ENCODE data around the gene PIP5KL1.

PIP5KL1 gene

DNA sequence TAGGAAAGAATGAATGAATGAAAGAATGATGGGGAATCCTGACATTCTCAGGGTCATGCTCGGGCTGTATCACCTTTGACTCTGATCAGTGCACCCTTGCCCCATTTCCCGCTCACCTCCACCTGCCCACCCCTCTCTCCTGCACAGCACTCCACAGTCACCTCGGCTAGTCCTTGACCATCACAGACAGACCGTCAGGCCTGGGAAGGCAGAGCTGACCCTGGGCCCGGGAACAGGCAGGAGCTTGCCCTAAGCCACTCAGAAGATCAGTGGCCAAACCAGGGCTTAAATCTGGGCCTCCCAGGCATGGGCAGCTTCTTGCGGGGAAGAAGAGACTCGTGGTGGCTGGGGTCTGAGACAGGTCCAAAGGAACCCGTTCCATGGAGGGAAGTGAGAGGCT, 34.8 kb downstream of the PIP5KL1 start:
- no peak overlapping the region for H3K4me3 ChIP-seq (replicated peaks; ENCODE audit: low read depth, low read length)
- TF ChIP-seq, protein P1, sequence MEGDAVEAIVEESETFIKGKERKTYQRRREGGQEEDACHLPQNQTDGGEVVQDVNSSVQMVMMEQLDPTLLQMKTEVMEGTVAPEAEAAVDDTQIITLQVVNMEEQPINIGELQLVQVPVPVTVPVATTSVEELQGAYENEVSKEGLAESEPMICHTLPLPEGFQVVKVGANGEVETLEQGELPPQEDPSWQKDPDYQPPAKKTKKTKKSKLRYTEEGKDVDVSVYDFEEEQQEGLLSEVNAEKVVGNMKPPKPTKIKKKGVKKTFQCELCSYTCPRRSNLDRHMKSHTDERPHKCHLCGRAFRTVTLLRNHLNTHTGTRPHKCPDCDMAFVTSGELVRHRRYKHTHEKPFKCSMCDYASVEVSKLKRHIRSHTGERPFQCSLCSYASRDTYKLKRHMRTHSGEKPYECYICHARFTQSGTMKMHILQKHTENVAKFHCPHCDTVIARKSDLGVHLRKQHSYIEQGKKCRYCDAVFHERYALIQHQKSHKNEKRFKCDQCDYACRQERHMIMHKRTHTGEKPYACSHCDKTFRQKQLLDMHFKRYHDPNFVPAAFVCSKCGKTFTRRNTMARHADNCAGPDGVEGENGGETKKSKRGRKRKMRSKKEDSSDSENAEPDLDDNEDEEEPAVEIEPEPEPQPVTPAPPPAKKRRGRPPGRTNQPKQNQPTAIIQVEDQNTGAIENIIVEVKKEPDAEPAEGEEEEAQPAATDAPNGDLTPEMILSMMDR (IDR thresholded peaks at IDR 0.05; ENCODE audit: low read depth, low read length, missing control alignments), result no peak
- no peak for DNase-seq (ENCODE audit: extremely low read depth, low read depth)

DNA sequence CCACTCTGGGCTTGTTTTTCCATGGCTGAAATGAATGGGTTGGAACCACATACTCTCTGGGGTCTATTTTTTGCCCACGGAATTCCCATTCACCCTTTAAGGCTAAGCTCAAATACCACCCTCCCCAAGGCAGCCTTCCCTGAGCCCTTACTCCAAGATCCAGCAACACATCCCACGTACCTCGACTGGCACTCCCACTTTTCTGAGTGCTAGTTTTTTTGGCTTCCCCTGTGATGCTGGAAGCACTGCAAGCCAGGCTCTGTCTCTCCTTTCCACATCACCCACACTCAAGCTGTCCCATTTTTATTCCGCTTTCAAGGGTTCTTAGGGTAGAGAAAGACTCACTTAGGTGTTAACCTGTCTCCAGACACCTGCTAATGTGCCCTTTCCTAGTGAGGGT, 37.2 kb downstream of the PIP5KL1 start:
- no peak overlapping the region for H3K4me3 ChIP-seq (replicated peaks; ENCODE audit: low read depth, low read length)
- TF ChIP-seq, protein P1 (IDR thresholded peaks at IDR 0.05; ENCODE audit: low read depth, low read length, missing control alignments), result no peak
- no peak for DNase-seq (ENCODE audit: extremely low read depth, low read depth)

DNA sequence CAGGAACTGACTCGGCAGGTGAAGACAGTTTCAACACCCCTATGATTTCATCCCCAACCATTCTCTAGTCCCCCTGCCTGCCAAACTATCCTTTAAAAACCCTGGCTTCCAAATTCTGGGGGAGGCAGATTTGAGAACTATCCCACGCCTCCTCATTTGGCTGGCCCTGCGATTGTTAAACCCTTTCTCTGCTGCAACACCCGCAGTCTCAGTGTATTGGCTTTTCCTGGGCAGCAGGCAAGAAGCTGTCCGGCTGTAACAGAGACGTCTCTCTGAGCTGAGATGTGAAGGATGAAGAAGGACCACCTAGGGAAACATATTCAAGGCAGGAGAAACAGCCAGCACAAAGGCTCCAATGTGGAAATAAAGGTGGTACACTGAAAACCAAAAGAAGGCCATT, 37.7 kb downstream of the PIP5KL1 start:
- TF ChIP-seq, protein P1 (IDR thresholded peaks at IDR 0.05; ENCODE audit: low read depth, low read length, missing control alignments), result no peak
- H3K4me3 ChIP-seq (replicated peaks; ENCODE audit: low read depth, low read length), result no peak overlapping the region
- no peak for DNase-seq (ENCODE audit: extremely low read depth, low read depth)

DNA sequence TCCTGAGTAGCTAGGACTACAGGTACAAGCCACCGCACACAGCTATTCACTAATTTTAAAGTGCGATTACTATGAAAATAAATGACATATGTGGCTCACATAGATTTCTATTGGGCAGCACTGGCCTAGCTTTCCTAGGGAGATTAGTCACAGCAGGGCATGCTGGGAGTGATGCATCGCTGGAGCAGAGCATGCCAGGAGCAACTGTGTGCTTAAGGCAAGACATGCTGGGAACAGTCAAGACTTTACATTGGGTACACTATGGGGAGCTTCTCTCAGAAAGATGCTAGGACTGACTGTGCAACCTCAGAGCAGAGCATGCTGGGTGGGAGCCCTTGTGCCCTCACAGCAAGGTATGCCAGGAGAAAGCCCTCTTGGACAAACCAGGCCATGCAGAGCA, 40.5 kb downstream of the PIP5KL1 start:
- TF ChIP-seq, protein P1 (IDR thresholded peaks at IDR 0.05; ENCODE audit: low read depth, low read length, missing control alignments), result no peak
- DNase-seq (ENCODE audit: extremely low read depth, low read depth), result no peak
- H3K4me3 ChIP-seq (replicated peaks; ENCODE audit: low read depth, low read length), result no peak overlapping the region

DNA sequence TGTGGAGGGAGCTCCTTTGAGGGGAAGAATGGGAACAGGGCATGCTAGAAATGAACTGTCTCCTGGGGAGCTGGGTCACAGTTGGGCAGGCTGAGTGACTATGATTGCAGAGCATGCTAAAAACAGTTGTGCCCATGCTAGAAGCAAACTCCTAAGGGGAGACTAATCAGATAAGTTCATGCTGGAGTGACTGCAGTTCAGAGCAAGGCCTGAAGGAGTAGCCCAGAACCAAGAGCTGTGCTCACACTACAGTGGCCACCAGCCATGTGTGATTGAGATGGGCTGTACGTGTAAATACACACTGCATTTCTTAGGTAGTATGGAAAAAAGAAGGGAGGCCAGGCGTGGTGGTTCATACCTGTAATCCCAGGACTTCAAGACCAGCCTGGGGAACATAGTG, 42.8 kb downstream of the PIP5KL1 start:
- TF ChIP-seq, protein P1 (IDR thresholded peaks at IDR 0.05; ENCODE audit: low read depth, low read length, missing control alignments), result no peak
- DNase-seq (ENCODE audit: extremely low read depth, low read depth), result no peak

DNA sequence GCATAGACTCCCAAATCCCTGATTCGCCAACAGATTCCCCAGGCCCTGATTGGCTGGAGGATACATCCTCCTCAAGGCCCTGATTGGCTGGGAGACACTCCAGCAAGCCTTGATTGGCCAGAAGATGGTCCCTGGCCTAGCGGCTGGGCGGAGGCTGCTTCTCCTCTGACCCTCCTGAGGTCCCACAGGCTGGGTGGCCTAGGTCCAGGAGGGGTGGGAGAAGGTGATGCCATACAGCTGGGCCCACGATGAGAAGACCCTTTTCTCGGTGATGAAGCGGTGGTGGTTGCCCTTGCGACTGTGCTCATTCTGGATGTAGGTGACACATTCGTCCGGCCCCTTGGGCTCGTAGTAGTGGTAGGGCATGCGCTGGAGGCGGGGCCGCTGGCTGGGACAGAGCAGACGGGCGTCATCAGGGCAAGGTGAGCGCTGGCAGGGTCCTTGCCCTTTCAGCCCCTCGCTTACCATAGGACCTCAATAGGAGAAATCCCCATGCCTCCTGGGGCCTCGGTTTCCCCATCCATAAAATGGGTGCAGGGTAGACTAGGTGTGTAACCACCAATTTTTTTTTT, 44.1 kb downstream of the PIP5KL1 start:
- no peak for DNase-seq (ENCODE audit: extremely low read depth, low read depth)
- no peak overlapping the region for H3K4me3 ChIP-seq (replicated peaks; ENCODE audit: low read depth, low read length)
- TF ChIP-seq, protein P1 (IDR thresholded peaks at IDR 0.05; ENCODE audit: low read depth, low read length, missing control alignments), result no peak

More for the DNA sequence above, 42.8 kb downstream of the PIP5KL1 start:
- no peak overlapping the region for H3K4me3 ChIP-seq (replicated peaks; ENCODE audit: low read depth, low read length)

All from HFF-Myc (cell line).